ENCODE measurements around the gene RAB11FIP5.

Gene RAB11FIP5

GRCh38 chr2:73087311-73087710 is 25.4 kb downstream of the RAB11FIP5 start:
- no peak for DNase-seq (ENCODE audit: low read depth in 3 of 3)

GRCh38 chr2:73085691-73086090 is 27.1 kb downstream of the RAB11FIP5 start:
- DNase-seq (ENCODE audit: low read depth in 3 of 3) = peak; percentile 56 to 82 (median 68)

GRCh38 chr2:73084971-73085370 is 27.8 kb downstream of the RAB11FIP5 start:
- DNase-seq (ENCODE audit: low read depth in 3 of 3) = no peak

DNA sequence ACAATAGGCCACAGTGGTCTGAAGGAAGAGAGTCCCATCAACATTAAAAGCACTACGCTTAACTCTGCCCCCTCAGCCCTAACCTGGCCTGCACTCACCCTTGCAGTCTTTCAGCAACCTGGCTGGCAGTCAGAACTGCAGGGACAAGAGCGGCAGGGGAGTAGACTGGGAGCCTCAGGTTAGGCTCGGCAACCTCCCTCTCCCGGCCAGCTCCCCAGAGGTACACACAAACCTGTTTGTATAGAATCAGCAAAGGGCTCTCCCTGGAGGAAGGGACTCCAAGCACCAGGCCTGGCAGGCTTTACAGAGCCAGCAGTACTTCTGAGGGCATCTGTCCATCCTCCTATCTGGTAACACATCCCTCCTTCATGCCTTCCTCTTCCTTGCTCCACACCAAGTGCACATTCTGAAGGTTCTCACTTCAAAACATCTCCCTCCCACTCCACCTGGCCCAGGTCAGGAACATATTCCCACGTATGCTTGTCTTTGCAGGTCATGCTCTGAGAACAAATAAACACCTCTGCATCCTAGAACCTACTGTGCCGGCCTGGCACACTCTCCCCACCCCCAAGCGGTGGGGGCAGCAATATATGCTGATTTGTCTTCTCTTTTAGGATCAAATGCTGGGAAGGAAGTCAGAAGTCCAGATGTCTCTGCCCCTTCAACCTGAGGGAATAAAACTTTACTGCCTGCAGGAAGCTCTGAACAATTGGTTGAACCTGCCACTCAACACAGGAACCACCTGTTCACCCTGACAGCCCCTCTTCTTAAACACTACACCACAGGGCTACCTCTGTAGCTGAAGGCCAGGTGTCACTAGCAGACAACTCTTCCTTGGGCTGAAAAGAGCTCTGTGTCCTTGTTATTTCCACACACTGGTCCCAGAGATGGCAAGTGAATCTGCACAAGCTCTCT is 28.6 kb downstream of the RAB11FIP5 start:
- no peak for DNase-seq (ENCODE audit: low read depth in 3 of 3)

DNA sequence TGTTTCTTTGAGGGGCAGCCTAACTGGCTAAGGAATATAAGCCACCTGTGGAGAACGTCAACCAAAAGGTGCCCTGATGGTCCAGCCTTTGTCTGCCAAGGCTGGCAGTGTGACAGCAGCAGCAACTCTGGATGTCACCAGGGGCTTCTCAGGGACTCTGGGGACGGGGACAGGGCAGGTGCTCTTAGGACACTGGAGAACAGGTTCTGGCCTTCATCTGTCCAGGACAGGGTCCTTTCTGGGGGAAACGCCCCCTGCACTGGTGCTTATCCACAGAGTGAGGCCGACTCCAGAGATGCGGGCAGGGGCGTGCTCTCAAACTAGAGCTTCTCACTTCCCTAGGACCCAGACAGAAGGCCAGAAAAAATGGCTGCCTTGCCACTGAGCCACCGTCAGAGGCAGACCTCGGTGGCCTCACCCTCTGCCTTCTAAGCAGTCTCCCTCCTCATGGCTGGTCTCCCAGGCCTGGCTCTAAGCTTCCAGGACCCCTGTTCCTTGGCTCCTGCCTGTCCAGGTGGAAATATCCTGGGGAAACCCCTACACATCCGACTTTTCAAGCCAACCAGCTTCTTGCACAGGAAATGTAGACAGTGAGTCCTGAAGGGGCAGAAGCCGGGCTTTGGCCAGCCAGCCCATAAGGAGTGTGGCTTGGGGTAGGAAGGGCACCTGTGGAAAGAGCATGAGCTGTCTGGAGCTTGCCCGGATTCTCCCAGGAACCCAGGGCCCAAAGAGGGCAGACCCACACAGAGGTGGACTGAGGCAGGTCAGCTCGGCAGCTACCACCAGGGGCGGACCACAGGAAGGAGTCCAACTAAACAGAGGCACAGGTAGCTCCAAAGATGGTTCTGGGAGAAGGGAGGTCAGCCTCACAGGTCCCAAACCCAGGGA is 30.0 kb downstream of the RAB11FIP5 start:
- no peak for DNase-seq (ENCODE audit: low read depth in 3 of 3)

GRCh38 chr2:73081181-73081671 is 31.5 kb downstream of the RAB11FIP5 start:
- no peak for DNase-seq (ENCODE audit: low read depth in 3 of 3)

GRCh38 chr2:73080321-73081131 is 32.2 kb downstream of the RAB11FIP5 start:
- no peak for DNase-seq (ENCODE audit: low read depth in 3 of 3)

- no peak for DNase-seq (ENCODE audit: low read depth in 3 of 3)
These were observed 33.1 kb downstream of the RAB11FIP5 start for GRCh38 chr2:73079636-73080035.

- DNase-seq (ENCODE audit: low read depth in 3 of 3) = no peak
These were observed 34.0 kb downstream of the RAB11FIP5 start for GRCh38 chr2:73078457-73079411.

GRCh38 chr2:73077424-73077795 is 35.3 kb downstream of the RAB11FIP5 start:
- no peak for DNase-seq (ENCODE audit: low read depth in 3 of 3)

DNA sequence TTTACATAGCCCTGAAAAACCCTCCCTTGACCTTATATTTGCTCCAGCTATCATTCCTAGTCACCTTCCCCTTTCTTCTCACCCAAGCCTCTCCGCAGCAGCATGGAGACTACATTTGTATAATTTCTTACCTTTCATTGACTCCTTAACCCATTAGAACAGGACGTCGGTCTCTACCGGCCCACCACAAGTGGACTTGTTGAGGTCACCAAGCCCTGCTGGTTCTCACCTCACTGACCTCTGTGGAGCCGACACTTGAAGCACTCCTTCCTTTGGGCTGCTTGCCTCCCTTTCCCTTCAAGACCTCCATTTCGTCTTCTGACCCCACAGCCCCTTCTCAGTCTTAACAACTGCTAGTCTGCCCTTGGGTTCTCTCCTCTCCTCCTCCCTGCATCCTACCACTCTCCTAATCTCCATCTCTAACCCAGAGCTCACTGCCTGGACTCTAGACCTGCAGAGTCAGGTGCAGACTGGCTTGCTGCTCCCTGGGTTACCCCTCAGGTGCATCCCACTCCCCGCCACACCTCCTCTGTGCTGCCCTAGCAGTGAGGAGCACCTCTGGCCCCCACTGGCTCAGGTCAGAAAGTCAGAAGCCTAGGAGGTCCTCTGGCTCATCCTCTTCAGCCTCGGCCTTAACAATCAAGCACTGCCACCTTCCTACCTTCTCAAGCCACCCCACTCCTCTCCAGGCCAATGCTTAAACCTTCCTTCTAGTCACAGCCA is 35.9 kb downstream of the RAB11FIP5 start:
- DNase-seq (ENCODE audit: low read depth in 3 of 3) = no peak

GRCh38 chr2:73075477-73076373 is 37.0 kb downstream of the RAB11FIP5 start:
- no peak for DNase-seq (ENCODE audit: low read depth in 3 of 3)

GRCh38 chr2:73074110-73075069 is 38.4 kb downstream of the RAB11FIP5 start:
- no peak for DNase-seq (ENCODE audit: low read depth in 3 of 3)

DNA sequence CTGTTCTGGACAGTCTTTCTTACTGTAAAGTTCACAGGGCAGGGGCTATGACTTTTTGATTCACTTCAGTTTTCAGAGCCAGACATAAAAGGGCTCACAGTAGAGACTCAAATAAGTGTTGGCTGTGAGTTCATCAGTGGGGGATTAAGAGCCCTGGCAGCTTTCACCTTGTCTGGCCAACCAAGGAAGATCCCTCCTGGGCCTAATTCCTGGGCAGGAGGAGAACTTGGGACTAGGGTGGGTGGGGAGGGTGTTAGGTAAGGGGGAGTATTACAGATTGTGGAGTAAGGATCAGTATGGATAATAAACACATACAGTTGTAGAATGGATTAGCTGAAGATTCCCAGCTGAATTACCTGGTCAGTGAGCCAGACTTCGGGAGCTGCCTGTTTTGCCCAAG is 40.3 kb downstream of the RAB11FIP5 start:
- no peak for DNase-seq (ENCODE audit: low read depth in 3 of 3)

GRCh38 chr2:73072129-73072395 is 40.7 kb downstream of the RAB11FIP5 start:
- DNase-seq (ENCODE audit: low read depth in 3 of 3) = no peak

GRCh38 chr2:73071360-73072128 is 41.2 kb downstream of the RAB11FIP5 start, which contains the start of gene SFXN5:
SFXN5 (minus strand) TSS chr2:73071712; CDS start chr2:73071705, 7 bp downstream.
- DNase-seq (ENCODE audit: low read depth in 3 of 3) = peak; percentile 88 to 96 (median 90)
